Measurements from ENCODE around the gene AGAP1. TPM values are rescaled to one million over a fixed set of nuclear protein-coding genes. Genes with fewer than 3 reads are reported as not detected.

AGAP1 gene
- total RNA-seq, 4 donors from 2014 or later = 5.3 to 30.6 (median 19.2) TPM

- H3K4me1 ChIP-seq = peaks cover 0 to 4% of the 10 kb centered on the region in 2 donors
Measured at GRCh38 chr2:236180831-236181453, 687.1 kb downstream of the AGAP1 start.

More at GRCh38 chr2:236180831-236181453, 687.1 kb downstream of the AGAP1 start:
- DNase-seq = no peak
- Histone ChIP-seq H3K27me3 (peaks cover 20 to 62% of the 10 kb centered on the region in 2 donors), H3K27ac (no peak overlapping the region), H3K36me3 (no peaks in the 10 kb centered on the region), H3K4me3 (no peak overlapping the region), H3K9me3 (no peaks in the 10 kb centered on the region)
- intact Hi-C loops (cut with DNase I; ENCODE audit: low total_unique reads) = no loop called here
- TF ChIP-seq, protein P1, sequence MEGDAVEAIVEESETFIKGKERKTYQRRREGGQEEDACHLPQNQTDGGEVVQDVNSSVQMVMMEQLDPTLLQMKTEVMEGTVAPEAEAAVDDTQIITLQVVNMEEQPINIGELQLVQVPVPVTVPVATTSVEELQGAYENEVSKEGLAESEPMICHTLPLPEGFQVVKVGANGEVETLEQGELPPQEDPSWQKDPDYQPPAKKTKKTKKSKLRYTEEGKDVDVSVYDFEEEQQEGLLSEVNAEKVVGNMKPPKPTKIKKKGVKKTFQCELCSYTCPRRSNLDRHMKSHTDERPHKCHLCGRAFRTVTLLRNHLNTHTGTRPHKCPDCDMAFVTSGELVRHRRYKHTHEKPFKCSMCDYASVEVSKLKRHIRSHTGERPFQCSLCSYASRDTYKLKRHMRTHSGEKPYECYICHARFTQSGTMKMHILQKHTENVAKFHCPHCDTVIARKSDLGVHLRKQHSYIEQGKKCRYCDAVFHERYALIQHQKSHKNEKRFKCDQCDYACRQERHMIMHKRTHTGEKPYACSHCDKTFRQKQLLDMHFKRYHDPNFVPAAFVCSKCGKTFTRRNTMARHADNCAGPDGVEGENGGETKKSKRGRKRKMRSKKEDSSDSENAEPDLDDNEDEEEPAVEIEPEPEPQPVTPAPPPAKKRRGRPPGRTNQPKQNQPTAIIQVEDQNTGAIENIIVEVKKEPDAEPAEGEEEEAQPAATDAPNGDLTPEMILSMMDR (IDR thresholded peaks at IDR 0.05) = peak; percentile 26 to 52 (median 46)
- no peak for TF ChIP-seq POLR2A (IDR thresholded peaks at IDR 0.05)

Small RNA genes within 50 kb of the gene (small RNA-seq; reads per million reads assigned to genes)
- gene RF00019 (not detected), gene RN7SL204P (not detected), gene RNU7-127P (not detected), gene TMSB10P1 (not detected)

All from uterus (tissue), 4 donors.